ENCODE data around the gene MOSPD3.

DNA sequence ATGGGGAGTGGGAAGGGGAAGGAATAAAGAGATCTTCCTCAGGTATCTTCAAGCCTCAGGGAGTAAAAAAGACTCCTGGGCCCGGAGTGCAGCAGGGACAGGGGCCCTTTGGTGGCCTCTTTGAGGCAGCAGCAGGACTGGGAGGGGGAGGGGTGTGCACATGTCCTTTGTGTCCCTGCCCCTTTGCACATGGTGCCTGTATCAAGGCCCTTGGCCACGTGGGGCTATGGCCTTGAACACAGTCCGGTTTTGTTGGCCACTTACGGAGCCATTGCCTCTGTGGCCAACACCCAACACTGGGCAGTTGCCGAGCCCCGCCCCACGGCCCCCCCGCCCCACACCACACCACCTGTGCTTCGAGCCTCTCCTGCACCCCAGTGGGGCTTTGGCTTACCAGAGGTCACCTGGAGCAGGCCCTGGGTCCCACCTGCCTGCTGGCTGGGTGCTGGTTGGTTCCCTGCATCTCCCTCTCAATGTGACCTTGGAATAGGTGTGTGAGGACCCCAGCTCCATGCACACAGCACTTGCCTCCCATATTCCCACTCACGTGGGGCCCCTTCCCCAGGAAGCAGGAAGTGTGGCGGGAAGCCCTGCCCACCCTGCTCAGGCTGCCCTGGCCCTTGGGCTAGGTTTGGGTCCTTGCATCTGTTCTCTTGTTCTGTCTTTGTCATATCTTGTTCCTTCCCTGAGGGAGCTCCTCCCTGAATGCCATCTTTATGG, 44.0 kb upstream of the MOSPD3 start:
- TF ChIP-seq, protein P1, sequence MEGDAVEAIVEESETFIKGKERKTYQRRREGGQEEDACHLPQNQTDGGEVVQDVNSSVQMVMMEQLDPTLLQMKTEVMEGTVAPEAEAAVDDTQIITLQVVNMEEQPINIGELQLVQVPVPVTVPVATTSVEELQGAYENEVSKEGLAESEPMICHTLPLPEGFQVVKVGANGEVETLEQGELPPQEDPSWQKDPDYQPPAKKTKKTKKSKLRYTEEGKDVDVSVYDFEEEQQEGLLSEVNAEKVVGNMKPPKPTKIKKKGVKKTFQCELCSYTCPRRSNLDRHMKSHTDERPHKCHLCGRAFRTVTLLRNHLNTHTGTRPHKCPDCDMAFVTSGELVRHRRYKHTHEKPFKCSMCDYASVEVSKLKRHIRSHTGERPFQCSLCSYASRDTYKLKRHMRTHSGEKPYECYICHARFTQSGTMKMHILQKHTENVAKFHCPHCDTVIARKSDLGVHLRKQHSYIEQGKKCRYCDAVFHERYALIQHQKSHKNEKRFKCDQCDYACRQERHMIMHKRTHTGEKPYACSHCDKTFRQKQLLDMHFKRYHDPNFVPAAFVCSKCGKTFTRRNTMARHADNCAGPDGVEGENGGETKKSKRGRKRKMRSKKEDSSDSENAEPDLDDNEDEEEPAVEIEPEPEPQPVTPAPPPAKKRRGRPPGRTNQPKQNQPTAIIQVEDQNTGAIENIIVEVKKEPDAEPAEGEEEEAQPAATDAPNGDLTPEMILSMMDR (IDR thresholded peaks at IDR 0.05; ENCODE audit: low read length) = no peak
- no peak for TF ChIP-seq EZH2 (IDR thresholded peaks at IDR 0.05; ENCODE audit: borderline replicate concordance, low read length)

Data from OCI-LY1 (cell line).